Measurements from ENCODE around the gene SMARCD1. TPM values are rescaled to one million over a fixed set of nuclear protein-coding genes. Genes with fewer than 3 reads are reported as not detected.
A peak's percentile ranks its signal among the peaks of the same experiment; 100 is the strongest.

Gene SMARCD1
- total RNA-seq, 1 donor from 2014 or later: 121 TPM

DNA sequence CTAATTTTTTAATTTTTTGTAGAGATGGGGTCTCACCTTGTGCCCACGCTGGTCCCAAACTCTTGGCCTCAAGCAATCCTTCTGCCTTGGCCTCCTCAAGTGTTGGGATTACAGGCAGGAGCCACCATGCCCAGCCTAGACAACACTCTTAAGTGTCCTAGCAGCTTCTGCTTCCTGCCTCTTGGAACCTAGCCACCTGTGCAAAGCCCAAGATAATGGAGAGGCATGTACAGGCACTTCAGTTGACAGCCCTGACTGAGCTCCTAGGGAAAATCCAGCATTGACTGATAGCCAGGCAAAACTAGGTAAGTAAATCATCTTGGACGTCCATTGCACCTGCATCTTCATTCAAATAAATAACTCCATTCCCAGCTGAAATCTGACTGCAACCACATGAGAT lies 42.4 kb downstream of the SMARCD1 start:
- H3K27ac ChIP-seq: no peak overlapping the region

DNA sequence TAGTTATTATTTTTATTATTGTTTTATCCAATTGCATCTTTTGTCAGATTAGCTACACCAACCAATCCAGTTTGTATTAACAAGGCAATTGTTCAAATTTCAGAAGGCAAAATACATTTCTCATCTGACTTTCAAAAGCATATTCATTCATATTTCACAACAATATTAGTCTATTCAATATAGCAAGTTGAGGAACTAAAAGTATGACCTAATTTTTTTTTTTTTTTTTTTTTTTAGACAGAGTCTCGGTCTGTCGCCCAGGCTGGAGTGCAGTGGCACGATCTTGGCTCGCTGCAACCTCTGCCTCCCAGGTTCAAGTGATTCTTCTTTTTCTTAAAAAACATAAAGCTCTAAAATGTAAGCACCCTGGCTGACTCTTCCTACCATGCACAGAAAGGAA lies 44.1 kb downstream of the SMARCD1 start:
- H3K27me3 Mint-ChIP-seq (ENCODE audit: insufficient read depth, low read depth): peaks cover 2% of the 10 kb centered on the region
- H3K9me3 Mint-ChIP-seq: no peaks in the 10 kb centered on the region
- H3K27ac Mint-ChIP-seq: no peak overlapping the region
- Histone ChIP-seq H3K9ac (no peak overlapping the region), H3K4me2 (no peak overlapping the region), H3K27me3 (no peaks in the 10 kb centered on the region), H3K27ac (no peak overlapping the region), H3F3A (ENCODE audit: low read depth) (peaks cover 20% of the 10 kb centered on the region), H3K9me3 (ENCODE audit: low read depth) (no peaks in the 10 kb centered on the region), H4K20me1 (ENCODE audit: low read depth) (peaks cover 4% of the 10 kb centered on the region), H3K36me3 (peaks cover 7% of the 10 kb centered on the region), H3K4me1 (no peaks in the 10 kb centered on the region), H3K79me2 (ENCODE audit: low read depth) (no peaks in the 10 kb centered on the region), H2AFZ (replicated peaks) (no peak overlapping the region), H3K4me3 (no peak overlapping the region)
- TF ChIP-seq EZH2phosphoT487 (IDR thresholded peaks at IDR 0.05): no peak
- TF ChIP-seq EZH2 (IDR thresholded peaks at IDR 0.05): no peak
- TF ChIP-seq CTCF (IDR thresholded peaks at IDR 0.05): no peak
- no peak for DNase-seq (ENCODE audit: low spot score)
- no peaks in the 10 kb centered on the region for H3K4me1 Mint-ChIP-seq
- H3K36me3 Mint-ChIP-seq: peaks cover 13% of the 10 kb centered on the region
- no peak overlapping the region for H3K4me3 Mint-ChIP-seq

More for the DNA sequence above, 42.4 kb downstream of the SMARCD1 start:
- no peaks in the 10 kb centered on the region for H3K79me2 ChIP-seq (ENCODE audit: low read depth)
- Mint-ChIP-seq H3K4me3 (no peak overlapping the region), H3K27ac (no peak overlapping the region), H3K4me1 (no peaks in the 10 kb centered on the region), H3K27me3 (ENCODE audit: insufficient read depth, low read depth) (peaks cover 5% of the 10 kb centered on the region), H3K9me3 (no peaks in the 10 kb centered on the region), H3K36me3 (peaks cover 21% of the 10 kb centered on the region)
- peaks cover 10% of the 10 kb centered on the region for H3F3A ChIP-seq (ENCODE audit: low read depth)
- DNase-seq (ENCODE audit: low spot score): no peak
- peaks cover 3% of the 10 kb centered on the region for H3K36me3 ChIP-seq
- H3K4me2 ChIP-seq: no peak overlapping the region
- no peaks in the 10 kb centered on the region for H3K4me1 ChIP-seq
- no peaks in the 10 kb centered on the region for H3K27me3 ChIP-seq
- H3K9ac ChIP-seq: no peak overlapping the region
- H3K9me3 ChIP-seq (ENCODE audit: low read depth): no peaks in the 10 kb centered on the region
- TF ChIP-seq CTCF (IDR thresholded peaks at IDR 0.05) (no peak), EZH2phosphoT487 (IDR thresholded peaks at IDR 0.05) (no peak), EZH2 (IDR thresholded peaks at IDR 0.05) (no peak)
- H3K4me3 ChIP-seq: no peak overlapping the region
- H4K20me1 ChIP-seq (ENCODE audit: low read depth): peaks cover under 1% of the 10 kb centered on the region
- H2AFZ ChIP-seq (replicated peaks): no peak overlapping the region

DNA sequence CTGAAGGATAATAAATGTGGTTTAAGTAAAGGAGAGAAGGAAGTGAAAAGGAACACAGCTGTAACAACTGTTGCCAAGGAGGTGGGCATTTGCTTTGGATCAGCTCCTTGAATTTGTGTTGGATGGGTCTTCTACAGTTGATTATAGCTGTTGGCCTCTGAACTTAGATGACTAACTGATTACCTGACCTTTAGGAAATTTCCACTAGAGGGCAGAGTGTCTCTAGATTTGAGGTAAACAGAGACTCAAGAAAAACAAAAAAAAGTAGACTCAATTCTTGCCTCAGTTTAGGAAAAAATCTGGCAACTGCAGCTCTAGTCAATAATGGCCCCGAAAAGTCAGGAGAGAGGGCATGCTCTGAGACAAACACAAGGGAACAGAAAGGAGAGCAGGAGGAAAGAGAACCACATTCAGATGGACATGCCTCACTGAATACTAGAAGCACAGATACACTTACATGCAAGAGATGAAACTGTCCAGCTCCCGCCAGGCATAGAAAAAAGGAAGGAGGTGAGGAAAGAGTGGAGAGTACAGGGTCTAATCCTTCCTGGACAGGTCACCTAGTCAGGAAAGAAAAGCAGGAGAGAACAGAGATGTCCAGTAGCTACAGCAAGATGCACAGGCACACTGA lies 47.5 kb downstream of the SMARCD1 start:
- Histone ChIP-seq H3K4me1 (no peaks in the 10 kb centered on the region), H3F3A (ENCODE audit: low read depth) (peaks cover 12% of the 10 kb centered on the region), H3K27me3 (no peaks in the 10 kb centered on the region), H3K4me3 (no peak overlapping the region), H3K79me2 (ENCODE audit: low read depth) (no peaks in the 10 kb centered on the region), H3K9ac (no peak overlapping the region), H3K9me3 (ENCODE audit: low read depth) (no peaks in the 10 kb centered on the region), H3K4me2 (no peak overlapping the region), H4K20me1 (ENCODE audit: low read depth) (peaks cover 4% of the 10 kb centered on the region), H3K27ac (no peak overlapping the region), H3K36me3 (peaks cover 7% of the 10 kb centered on the region), H2AFZ (replicated peaks) (no peak overlapping the region)
- H3K4me3 Mint-ChIP-seq: no peak overlapping the region
- H3K9me3 Mint-ChIP-seq: no peaks in the 10 kb centered on the region
- peak; percentile 78 for TF ChIP-seq CTCF (IDR thresholded peaks at IDR 0.05)
- TF ChIP-seq EZH2 (IDR thresholded peaks at IDR 0.05): no peak
- no peaks in the 10 kb centered on the region for H3K4me1 Mint-ChIP-seq
- DNase-seq (ENCODE audit: low spot score): peak; percentile 68
- H3K27me3 Mint-ChIP-seq (ENCODE audit: insufficient read depth, low read depth): no peaks in the 10 kb centered on the region
- H3K27ac Mint-ChIP-seq: no peak overlapping the region
- H3K36me3 Mint-ChIP-seq: peaks cover 20% of the 10 kb centered on the region
